Endothelial cell of umbilical vein (primary cell): ENCODE measurements around the gene KCNK15. TPM values are rescaled to one million over a fixed set of nuclear protein-coding genes. Genes with fewer than 3 reads are reported as not detected.

Experiments used
- BruUV-seq: library from RNA; stranded (reverse); fragments of 400-500 nt; replicated peaks from 2 replicates; lab custom pipeline; 2021; lab: Mats Ljungman, UMichigan
- CTCF ChIA-PET: fragments of 300-600, 350-600 bp; sonication (Branson Sonifier 250); formaldehyde crosslinking; loops from one replicate; lab custom pipeline; 2021; ENCODE audit warnings: antibody characterized with exemption, inconsistent platforms; lab: Charles Lee
- POLR2A ChIA-PET: fragments of 300-600, 350-600 bp; sonication (Branson Sonifier 250); formaldehyde crosslinking; loops from one replicate; lab custom pipeline; 2021; ENCODE audit warnings: antibody characterized with exemption, inconsistent platforms; lab: Charles Lee
- DNase-seq: peaks from one replicate; pipeline ENCODE4 v3.0.0-alpha.2; 2011; ENCODE audit warnings: low read depth, low spot score
- FAIRE-seq: peaks from 2 replicates; lab custom pipeline; 2011; peaks lifted over from hg19 to GRCh38; lab: Jason Lieb, UNC
- H2AFZ ChIP-seq: 2 replicates; pipeline ENCODE4 v1.6.0; 2012; ENCODE audit warnings: low read depth, low read length, control low read depth, inconsistent platforms
- H3K27ac ChIP-seq: 2 replicates; pipeline ENCODE4 v1.5.1; 2011; ENCODE audit warnings: low read depth, mild to moderate bottlenecking, control low read depth, low read length, moderate library complexity; ENCODE audit not compliant: insufficient read depth
- H3K27me3 ChIP-seq, 2 experiments: 2 replicates each; pipeline versions ENCODE4 v1.6.0 to v1.6.1; 2011; ENCODE audit warnings: low read length in 2 of 2, mixed read lengths in 1 of 2; ENCODE audit not compliant: control insufficient read depth in 2 of 2, insufficient read depth in 2 of 2
- H3K36me3 ChIP-seq, 2 experiments: 2 replicates in 1 of 2; 3 replicates in 1 of 2; pipeline ENCODE4 v1.5.1; 2011; ENCODE audit warnings: low read length in 2 of 2, mild to moderate bottlenecking in 1 of 2, moderate library complexity in 1 of 2; ENCODE audit not compliant: control insufficient read depth in 2 of 2, insufficient read depth in 2 of 2; ENCODE audit errors: extremely low read depth in 1 of 2
- H3K4me1 ChIP-seq: 3 replicates; pipeline ENCODE4 v1.5.1; 2011; ENCODE audit warnings: mild to moderate bottlenecking, low read length; ENCODE audit not compliant: control insufficient read depth, insufficient read depth; ENCODE audit errors: extremely low read depth
- H3K4me2 ChIP-seq: 2 replicates; pipeline ENCODE4 v1.6.1; 2011; ENCODE audit warnings: low read length, control low read depth, mixed read lengths; ENCODE audit not compliant: insufficient read depth
- H3K4me3 ChIP-seq, 3 experiments: fragments of 200-600 bp in 1 of 3; sonication (generic), shearing (Covaris generic) in 1 of 3; replicated peaks in 1 of 3; 2 replicates each; pipeline ENCODE4 v1.5.1; 2011 to 2016; ENCODE audit warnings: control low read depth in 3 of 3, low read length in 3 of 3, mild to moderate bottlenecking in 2 of 3, inconsistent platforms in 1 of 3, low read depth in 1 of 3, moderate library complexity in 1 of 3; ENCODE audit not compliant: insufficient read depth in 1 of 3
- H3K79me2 ChIP-seq: 2 replicates; pipeline ENCODE4 v1.6.0; 2012; ENCODE audit warnings: low read length, inconsistent platforms; ENCODE audit not compliant: control insufficient read depth, insufficient read depth
- H3K9ac ChIP-seq: replicated peaks from 2 replicates; pipeline ENCODE3; 2011; ENCODE audit warnings: low read length, control low read depth; ENCODE audit not compliant: insufficient read depth; ENCODE audit errors: extremely low read depth
- H3K9me1 ChIP-seq: replicated peaks from 3 replicates; pipeline ENCODE4 v1.6.0; 2011; ENCODE audit warnings: mild to moderate bottlenecking, low read length; ENCODE audit not compliant: control insufficient read depth, insufficient read depth; ENCODE audit errors: extremely low read depth
- H3K9me3 ChIP-seq: replicated peaks from 2 replicates; pipeline ENCODE4 v1.5.1; 2012; ENCODE audit warnings: low read length, inconsistent platforms; ENCODE audit not compliant: control insufficient read depth, insufficient read depth
- H4K20me1 ChIP-seq: replicated peaks from 2 replicates; pipeline ENCODE3; 2011; ENCODE audit warnings: mild to moderate bottlenecking, low read length; ENCODE audit not compliant: control insufficient read depth, insufficient read depth; ENCODE audit errors: extremely low read depth
- CTCF ChIP-seq, 2 donors: IDR thresholded peaks; 1 replicate in 1 of 2; 2 replicates in 1 of 2; pipeline ENCODE4 v1.5.1; 2011; ENCODE audit warnings: low read length in 2 of 2, mild to moderate bottlenecking in 2 of 2, moderate library complexity in 2 of 2, control low read depth in 1 of 2, inconsistent platforms in 1 of 2, low read depth in 1 of 2; ENCODE audit not compliant: insufficient read depth in 1 of 2; ENCODE audit errors: extremely low read depth in 1 of 2
- EZH2 ChIP-seq: IDR thresholded peaks from 2 replicates; pipeline ENCODE4 v1.6.1; 2012; ENCODE audit warnings: borderline replicate concordance, low read depth, mild to moderate bottlenecking, moderate library complexity, low read length, inconsistent platforms; ENCODE audit not compliant: severe bottlenecking
- FOS ChIP-seq: IDR thresholded peaks from 2 replicates; pipeline ENCODE4 v1.6.1; 2011; ENCODE audit warnings: mild to moderate bottlenecking, low read length, moderate library complexity, borderline replicate concordance; ENCODE audit not compliant: insufficient read depth
- GATA2 ChIP-seq: IDR thresholded peaks from 2 replicates; pipeline ENCODE4 v1.7.0; 2011; ENCODE audit warnings: low read depth, mild to moderate bottlenecking, moderate library complexity, mixed read lengths, low read length; ENCODE audit not compliant: insufficient read length, insufficient read depth
- JUN ChIP-seq: IDR thresholded peaks from 2 replicates; pipeline ENCODE4 v1.6.1; 2011; ENCODE audit warnings: borderline replicate concordance, low read depth; ENCODE audit not compliant: insufficient read length, insufficient read depth
- MAX ChIP-seq: IDR thresholded peaks from 2 replicates; pipeline ENCODE4 v1.6.1; 2011; ENCODE audit not compliant: insufficient read depth, insufficient read length
- MYC ChIP-seq: IDR thresholded peaks from one replicate; pipeline ENCODE4 v1.6.1; 2011; ENCODE audit warnings: mild to moderate bottlenecking, low read depth, low read length
- POLR2A ChIP-seq: IDR thresholded peaks from 2 replicates; pipeline ENCODE4 v1.6.1; 2012; ENCODE audit warnings: low read depth, mild to moderate bottlenecking, control low read depth, low read length
- POLR2AphosphoS5 ChIP-seq: IDR thresholded peaks from 2 replicates; pipeline ENCODE4 v1.6.1; 2012; ENCODE audit warnings: low read depth, mild to moderate bottlenecking, control low read depth, low read length, moderate library complexity; ENCODE audit not compliant: insufficient read depth
- dilution Hi-C: fragments of 300-500 bp; cut with MboI; formaldehyde crosslinking; loops from one replicate; pipeline ENCODE4 v1.15.0; 2019; ENCODE audit warnings: low sequenced_read_pairs; ENCODE audit not compliant: extremely low pct_ligation_motif_present
- intact Hi-C: fragments of 100-400 bp; cut with micrococcal nuclease; formaldehyde crosslinking; loops from one replicate; pipeline ENCODE4 v1.10.0; 2022
- polyA plus RNA-seq, 4 experiments: library from polyadenylated mRNA; depleted of rRNA in 3 of 4; stranded (reverse) in 3 of 4; unstranded in 1 of 4; fragments of >200 nt; gene quantifications; 2 replicates each; pipeline versions ENCODE4 v1.2.1 to v1.2.3, GENCODE V29; 2011 to 2012; ENCODE audit warnings: missing spikeins in 1 of 4
- total RNA-seq: library from RNA; stranded (reverse); gene quantifications from 2 replicates; pipeline ENCODE4 v1.2.3, GENCODE V29; 2021

KCNK15 gene
- total and polyA plus RNA-seq, 2 donors (not counting 3 experiments of a cell fraction or from before 2014, with no cell fraction given), result 0.06 TPM; not detected in 1

GRCh38 chr20:44759595-44759994 is 13.9 kb downstream of the KCNK15 start:
- Histone ChIP-seq H3K27me3 (peaks cover 17 to 19% of the 10 kb centered on the region in 2 experiments), H3K4me1 (no peaks in the 10 kb centered on the region), H3K27ac (no peak overlapping the region), H3K4me3 (no peak overlapping the region), H3K36me3 (no peaks in the 10 kb centered on the region), H2AFZ (no peak overlapping the region), H3K9ac (no peak overlapping the region), H3K9me1 (no peaks in the 10 kb centered on the region), H3K4me2 (no peak overlapping the region), H4K20me1 (no peaks in the 10 kb centered on the region), H3K9me3 (no peaks in the 10 kb centered on the region), H3K79me2 (no peaks in the 10 kb centered on the region)
- CTCF ChIA-PET, result interaction anchor here (2.9 kb wide), 1 partner anchor 12 kb away, joined by 17 read pairs; the partner anchor contains the start of gene KCNK15
- intact Hi-C loops (no loop called here), dilution Hi-C loops (loop anchor here (5.0 kb wide), 1 partner anchor 78 kb away; no protein-coding TSS in a partner anchor)
- FAIRE-seq (no peak), DNase-seq (no peak)
- TF ChIP-seq POLR2A, result no peak
- TF ChIP-seq GATA2, result no peak
- no peak for TF ChIP-seq MYC
- no peak for TF ChIP-seq FOS
- no peak for TF ChIP-seq MAX
- no peak for TF ChIP-seq POLR2AphosphoS5
- TF ChIP-seq CTCF (IDR thresholded peaks at IDR 0.05; ENCODE audit: extremely low read depth in 1 of 2, insufficient read depth in 1 of 2, low read depth in 1 of 2, low read length in 2 of 2), result no peak
- TF ChIP-seq EZH2, result no peak
- no peak for TF ChIP-seq JUN
- POLR2A ChIA-PET, result no interaction called here
- no TSS peak for BruUV-seq
